Mesenchymal stem cell (in vitro differentiated cells and primary cell): ENCODE results near the gene SBNO2.

ENCODE experiments used
- DNase-seq: peaks from one replicate; pipeline ENCODE4 v3.0.0-alpha.2; 2013
- H2AFZ ChIP-seq: one replicate; pipeline ENCODE4 v1.6.1; 2013; ENCODE audit warnings: low read depth, mild to moderate bottlenecking, control low read depth, inconsistent platforms, low read length, moderate library complexity
- H2AK5ac ChIP-seq: 2 replicates; pipeline ENCODE4 v1.6.1; 2013; ENCODE audit warnings: low read length, moderate library complexity, mild to moderate bottlenecking, inconsistent platforms; ENCODE audit not compliant: severe bottlenecking
- H2BK120ac ChIP-seq: one replicate; pipeline ENCODE4 v1.6.1; 2013; ENCODE audit warnings: low read depth, mild to moderate bottlenecking, inconsistent platforms, low read length, moderate library complexity
- H2BK12ac ChIP-seq, 2 experiments: one replicate each; pipeline ENCODE4 v1.6.1; 2013; ENCODE audit warnings: inconsistent platforms in 2 of 2, low read length in 2 of 2, mild to moderate bottlenecking in 2 of 2, moderate library complexity in 2 of 2, control low read depth in 1 of 2
- H2BK15ac ChIP-seq: one replicate; pipeline ENCODE4 v1.6.1; 2013; ENCODE audit warnings: mild to moderate bottlenecking, low read depth, inconsistent platforms; ENCODE audit not compliant: poor library complexity, severe bottlenecking
- H2BK5ac ChIP-seq: 2 replicates; pipeline ENCODE4 v1.6.1; 2013; ENCODE audit warnings: low read depth, mild to moderate bottlenecking, low read length, control low read depth, inconsistent platforms; ENCODE audit not compliant: poor library complexity, severe bottlenecking
- H3K14ac ChIP-seq, 2 experiments: one replicate each; pipeline ENCODE4 v1.6.1; 2013; ENCODE audit warnings: inconsistent platforms in 2 of 2, low read length in 2 of 2, control low read depth in 1 of 2, mild to moderate bottlenecking in 1 of 2, moderate library complexity in 1 of 2
- H3K18ac ChIP-seq, 2 experiments: one replicate each; pipeline ENCODE4 v1.6.1; 2013; ENCODE audit warnings: inconsistent platforms in 2 of 2, low read length in 2 of 2, control low read depth in 1 of 2, low read depth in 1 of 2, mild to moderate bottlenecking in 1 of 2
- H3K23ac ChIP-seq, 2 experiments: one replicate each; pipeline ENCODE4 v1.6.1; 2013; ENCODE audit warnings: inconsistent platforms in 2 of 2, low read length in 2 of 2, mild to moderate bottlenecking in 2 of 2, moderate library complexity in 2 of 2, control low read depth in 1 of 2
- H3K27ac ChIP-seq: 2 replicates; pipeline ENCODE4 v1.5.1; 2013; ENCODE audit warnings: mild to moderate bottlenecking, moderate library complexity, low read length, control low read depth, inconsistent platforms; ENCODE audit not compliant: poor library complexity, severe bottlenecking
- H3K27me3 ChIP-seq, 2 experiments: 2 replicates each; pipeline versions ENCODE4 v1.6.1 to v1.7.0; 2013; ENCODE audit warnings: low read length in 2 of 2, mild to moderate bottlenecking in 2 of 2, moderate library complexity in 2 of 2, control low read depth in 1 of 2, inconsistent platforms in 1 of 2; ENCODE audit not compliant: control insufficient read depth in 1 of 2, insufficient read depth in 1 of 2
- H3K36me3 ChIP-seq, 2 experiments: 2 replicates each; pipeline versions ENCODE4 v1.6.1 to v1.7.0; 2013; ENCODE audit warnings: low read length in 2 of 2, control low read depth in 1 of 2, inconsistent platforms in 1 of 2, low read depth in 1 of 2, mild to moderate bottlenecking in 1 of 2; ENCODE audit not compliant: insufficient read depth in 2 of 2, control insufficient read depth in 1 of 2
- H3K4ac ChIP-seq, 2 experiments: one replicate each; pipeline ENCODE4 v1.6.1; 2013; ENCODE audit warnings: inconsistent platforms in 2 of 2, low read length in 2 of 2, mild to moderate bottlenecking in 2 of 2, moderate library complexity in 2 of 2, control low read depth in 1 of 2, low read depth in 1 of 2
- H3K4me1 ChIP-seq: 2 replicates; pipeline ENCODE4 v1.6.1; 2013; ENCODE audit warnings: low read depth, low read length, control low read depth; ENCODE audit not compliant: control insufficient read depth, insufficient read depth
- H3K4me2 ChIP-seq: 2 replicates; pipeline ENCODE4 v1.6.1; 2013; ENCODE audit warnings: low read length, mild to moderate bottlenecking, inconsistent platforms; ENCODE audit not compliant: poor library complexity, severe bottlenecking
- H3K4me3 ChIP-seq, 2 experiments: 2 replicates each; pipeline versions ENCODE4 v1.5.1 to v1.7.0; 2013; ENCODE audit warnings: low read length in 2 of 2, mild to moderate bottlenecking in 2 of 2, control low read depth in 1 of 2, low read depth in 1 of 2; ENCODE audit not compliant: insufficient read depth in 1 of 2
- H3K79me1 ChIP-seq: replicated peaks from 2 replicates; pipeline ENCODE4 v1.6.1; 2013; ENCODE audit warnings: mild to moderate bottlenecking, control low read depth, low read length, inconsistent platforms; ENCODE audit not compliant: poor library complexity, severe bottlenecking
- H3K9ac ChIP-seq: 2 replicates; pipeline ENCODE4 v1.7.0; 2013; ENCODE audit warnings: mild to moderate bottlenecking, low read length, moderate library complexity
- H3K9me3 ChIP-seq: 2 replicates; pipeline ENCODE4 v1.7.0; 2013; ENCODE audit warnings: mild to moderate bottlenecking, low read length; ENCODE audit not compliant: control insufficient read depth
- H4K8ac ChIP-seq: one replicate; pipeline ENCODE4 v1.6.1; 2013; ENCODE audit warnings: inconsistent platforms, mild to moderate bottlenecking, low read length, moderate library complexity
- H4K91ac ChIP-seq: one replicate; pipeline ENCODE4 v1.6.1; 2013; ENCODE audit warnings: mild to moderate bottlenecking, low read length, inconsistent platforms
- WGBS: methylation state at CpG from one replicate; pipeline ENCODE4 v1.1.7; 2013; ENCODE audit warnings: mixed read lengths; 5-methylcytosine and 5-hydroxymethylcytosine counted together

SBNO2 gene

DNA sequence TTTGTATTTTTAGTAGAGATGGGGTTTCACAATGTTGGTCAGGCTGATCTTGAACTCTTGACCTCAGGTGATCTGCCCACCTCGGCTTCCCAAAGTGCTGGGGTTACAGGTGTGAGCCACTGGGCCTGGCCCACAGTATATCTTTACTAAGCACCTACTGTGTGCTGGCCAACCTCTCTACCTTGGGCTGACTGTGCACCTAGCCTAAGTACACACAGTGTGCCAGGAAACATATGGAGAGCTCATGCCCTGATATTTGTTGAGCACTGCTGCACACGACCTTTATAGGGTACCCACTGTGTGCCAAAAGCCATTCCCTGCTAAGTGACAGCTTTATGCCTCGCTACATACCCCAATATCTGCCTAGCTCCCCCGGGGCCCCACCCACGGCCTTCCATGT lies 113.4 kb downstream of the SBNO2 start:
- Histone ChIP-seq H2AFZ (no peak overlapping the region), H3K18ac (no peak overlapping the region), H3K4ac (no peak overlapping the region), H3K14ac (no peak overlapping the region), H3K4me3 (no peak overlapping the region), H3K23ac (no peak overlapping the region), H2BK5ac (no peak overlapping the region), H3K36me3 (peaks cover 13 to 48% of the 10 kb centered on the region in 2 experiments), H3K79me1 (no peaks in the 10 kb centered on the region), H3K9me3 (peaks cover 34% of the 10 kb centered on the region), H2AK5ac (no peak overlapping the region), H4K8ac (no peak overlapping the region), H3K4me1 (peaks cover 11% of the 10 kb centered on the region), H4K91ac (no peak overlapping the region), H3K4me2 (no peak overlapping the region), H3K27me3 (peaks cover 0 to 17% of the 10 kb centered on the region in 2 experiments), H3K9ac (no peak overlapping the region), H2BK15ac (no peak overlapping the region), H2BK12ac (no peak overlapping the region), H3K27ac (no peak overlapping the region), H2BK120ac (no peak overlapping the region)
- 87% methylated on average over 5 of the region's 5 CpGs for WGBS
- no peak for DNase-seq

DNA sequence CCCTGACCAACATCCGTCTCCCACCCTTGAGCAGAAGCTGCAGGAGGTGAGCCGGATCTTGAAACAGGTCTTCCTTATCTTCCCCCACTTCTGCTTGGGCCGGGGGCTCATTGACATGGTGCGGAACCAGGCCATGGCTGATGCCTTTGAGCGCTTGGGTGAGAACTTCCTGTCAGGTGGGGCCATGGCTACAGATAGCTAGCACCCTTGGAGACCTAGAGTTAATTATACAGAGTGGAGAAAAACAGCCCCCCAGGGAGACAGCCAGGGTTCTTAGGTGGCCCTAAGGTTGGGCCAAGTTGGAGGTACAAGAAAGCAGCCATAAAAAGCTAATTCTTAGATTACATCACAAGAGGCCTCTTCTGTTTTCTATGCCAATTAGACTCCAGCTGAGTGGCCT lies 116.0 kb downstream of the SBNO2 start:
- Histone ChIP-seq H3K27me3 (no peaks in the 10 kb centered on the region), H2AFZ (no peak overlapping the region), H4K91ac (no peak overlapping the region), H3K4ac (no peak overlapping the region), H3K9me3 (peaks cover 36% of the 10 kb centered on the region), H3K4me1 (no peaks in the 10 kb centered on the region), H2AK5ac (no peak overlapping the region), H3K4me2 (no peak overlapping the region), H3K4me3 (no peak overlapping the region), H2BK15ac (no peak overlapping the region), H2BK120ac (no peak overlapping the region), H2BK12ac (no peak overlapping the region), H3K14ac (no peak overlapping the region), H3K18ac (no peak overlapping the region), H2BK5ac (no peak overlapping the region), H3K79me1 (no peaks in the 10 kb centered on the region), H3K9ac (no peak overlapping the region), H3K27ac (no peak overlapping the region), H3K23ac (no peak overlapping the region), H3K36me3 (peaks cover 13 to 64% of the 10 kb centered on the region in 2 experiments), H4K8ac (no peak overlapping the region)
- WGBS: 97% methylated on average over 4 of the region's 5 CpGs
- DNase-seq: no peak
